ENCODE data around the gene BRINP2. TPM values are rescaled to one million over a fixed set of nuclear protein-coding genes. Genes with fewer than 3 reads are reported as not detected.
A peak's percentile ranks its signal among the peaks of the same experiment; 100 is the strongest.

The BRINP2 gene
- total RNA-seq, 1 experiment from 2014 or later: 0.24 TPM

- ChIA-PET CTCF (interaction anchor here (0.6 to 4.4 kb wide), 7 partner anchors 12 to 381 kb away, joined by 3 to 22 read pairs (median 3); no protein-coding TSS in a partner anchor), POLR2A (interaction anchor here (0.5 kb wide), 1 partner anchor 12 kb away, joined by 4 read pairs; no protein-coding TSS in a partner anchor)
- peak; percentile 79 for ATAC-seq
- TF ChIP-seq CTCF (IDR thresholded peaks at IDR 0.05) (no peak), GRHL2 (CRISPR knock-in tag; IDR thresholded peaks at IDR 0.05; ENCODE audit: insufficient replicate concordance, severe bottlenecking) (no peak), ARID4B (CRISPR knock-in tag; IDR thresholded peaks at IDR 0.05; ENCODE audit: borderline replicate concordance) (no peak), FOXP4 (CRISPR knock-in tag; IDR thresholded peaks at IDR 0.05) (no peak), ZNF423 (CRISPR knock-in tag; IDR thresholded peaks at IDR 0.05) (no peak), JUN (CRISPR knock-in tag; IDR thresholded peaks at IDR 0.05) (no peak)
- H3K4me1 Mint-ChIP-seq: peaks cover 7% of the 10 kb centered on the region
- no peak overlapping the region for H3K4me3 Mint-ChIP-seq
- no peaks in the 10 kb centered on the region for H3K36me3 Mint-ChIP-seq
- no peaks in the 10 kb centered on the region; the same call in 1 of the 2 replicates for H3K27me3 Mint-ChIP-seq (ENCODE audit: low read depth)
- peak; percentile 22 for DNase-seq (ENCODE audit: low spot score)
- no peak overlapping the region for H3K27ac Mint-ChIP-seq
- no peaks in the 10 kb centered on the region for H3K9me3 Mint-ChIP-seq
Measured at GRCh38 chr1:177278626-177279390, 108.0 kb downstream of the BRINP2 start.

- CTCF ChIA-PET: interaction anchor here (1.6 kb wide), 1 partner anchor 25 kb away, joined by 5 read pairs; no protein-coding TSS in a partner anchor
- no peaks in the 10 kb centered on the region for H3K9me3 Mint-ChIP-seq
- ATAC-seq: no peak
- no peak overlapping the region for H3K27ac Mint-ChIP-seq
- DNase-seq (ENCODE audit: low spot score): no peak
- H3K4me3 Mint-ChIP-seq: no peak overlapping the region
- H3K4me1 Mint-ChIP-seq: peaks cover 3% of the 10 kb centered on the region; the same call in 1 of the 2 replicates
- H3K27me3 Mint-ChIP-seq (ENCODE audit: low read depth): no peaks in the 10 kb centered on the region; the same call in 1 of the 2 replicates
- H3K36me3 Mint-ChIP-seq: no peaks in the 10 kb centered on the region
- POLR2A ChIA-PET: no interaction called here
- TF ChIP-seq CDX4 (CRISPR knock-in tag; IDR thresholded peaks at IDR 0.05; ENCODE audit: borderline replicate concordance) (no peak), SMAD3 (CRISPR knock-in tag; IDR thresholded peaks at IDR 0.05; ENCODE audit: borderline replicate concordance) (no peak), SOX15 (CRISPR knock-in tag; IDR thresholded peaks at IDR 0.05) (no peak), ZBTB43 (CRISPR knock-in tag; IDR thresholded peaks at IDR 0.05) (no peak), NR3C1 (CRISPR knock-in tag; conservative IDR thresholded peaks at IDR 0.05; ENCODE audit: low read depth) (no peak), JUN (CRISPR knock-in tag; IDR thresholded peaks at IDR 0.05) (no peak), ZNF512 (CRISPR knock-in tag; IDR thresholded peaks at IDR 0.05; ENCODE audit: borderline replicate concordance) (no peak), EMX1 (CRISPR knock-in tag; IDR thresholded peaks at IDR 0.05) (no peak), ZBTB21 (CRISPR knock-in tag; IDR thresholded peaks at IDR 0.05; ENCODE audit: borderline replicate concordance) (no peak), CBFB (CRISPR knock-in tag; IDR thresholded peaks at IDR 0.05; ENCODE audit: low read depth) (no peak), ZNF263 (CRISPR knock-in tag; IDR thresholded peaks at IDR 0.05; ENCODE audit: low read depth) (no peak), ARID4B (CRISPR knock-in tag; IDR thresholded peaks at IDR 0.05; ENCODE audit: borderline replicate concordance) (no peak)
Measured at GRCh38 chr1:177281901-177282300, 111.1 kb downstream of the BRINP2 start.
